BJ (cell line): ENCODE data around the gene HBG2. TPM values are rescaled to one million over a fixed set of nuclear protein-coding genes. Genes with fewer than 3 reads are reported as not detected.

Experiments
- CTCF ChIA-PET: fragments of 350-600 bp; formaldehyde crosslinking; extraction: SDS; loops from one replicate; lab custom pipeline; 2021; ENCODE audit warnings: antibody characterized with exemption, inconsistent platforms; lab: Yijun Ruan, JAX
- POLR2A ChIA-PET: fragments of 300-600 bp; sonication (Branson Sonifier 250); formaldehyde crosslinking; extraction: SDS; loops from one replicate; lab custom pipeline; 2021; ENCODE audit warnings: antibody characterized with exemption; lab: Charles Lee
- DNase-seq: peaks from one replicate; pipeline ENCODE4 v3.0.0-alpha.2; 2011; ENCODE audit warnings: low read depth
- H3K27me3 ChIP-seq: 2 replicates; pipeline ENCODE4 v1.6.0; 2011; ENCODE audit warnings: low read length; ENCODE audit not compliant: control insufficient read depth, insufficient read depth
- H3K36me3 ChIP-seq: 2 replicates; pipeline ENCODE4 v1.5.1; 2011; ENCODE audit warnings: low read length; ENCODE audit not compliant: control insufficient read depth, insufficient read depth
- H3K4me3 ChIP-seq: 2 replicates; pipeline ENCODE4 v1.5.1; 2011; ENCODE audit warnings: low read depth, mild to moderate bottlenecking, control low read depth, low read length
- polyA plus RNA-seq: library from polyadenylated mRNA; depleted of rRNA; stranded (reverse); fragments of >200 nt; gene quantifications from 2 replicates; pipeline ENCODE4 v1.2.3, GENCODE V29; 2011
- TF ChIP-seq, protein P1 (sequence below): IDR thresholded peaks from 2 replicates; pipeline ENCODE4 v1.5.1; 2011; ENCODE audit warnings: low read depth, mild to moderate bottlenecking, control low read depth, inconsistent platforms, low read length, moderate library complexity; ENCODE audit not compliant: insufficient read depth

The HBG2 gene
- polyA plus RNA-seq, 1 experiment = not detected

DNA sequence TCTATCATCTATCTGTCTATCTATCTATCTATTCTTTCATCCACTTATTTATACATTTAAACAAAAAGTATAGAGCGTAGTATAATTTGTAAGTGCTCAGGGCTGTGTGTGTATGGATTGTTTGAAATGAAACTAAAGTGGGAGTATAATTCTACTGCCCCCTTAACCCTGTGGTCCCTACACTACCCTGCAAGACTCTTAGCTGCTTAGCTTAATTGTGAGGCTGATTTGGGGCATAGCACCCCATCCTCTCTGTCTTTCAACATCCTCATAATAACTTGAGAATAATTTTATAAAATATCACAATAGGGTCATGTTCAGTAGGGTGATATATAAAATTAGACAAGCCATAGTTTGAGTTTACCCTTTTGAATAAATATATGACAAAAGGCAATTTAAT lies 35.5 kb upstream of the HBG2 start:
- ChIA-PET POLR2A (no interaction called here), CTCF (interaction anchor here (0.9 to 3.0 kb wide), 14 partner anchors 8 to 1103 kb away, joined by 3 to 20 read pairs (median 5); no protein-coding TSS in a partner anchor)

DNA sequence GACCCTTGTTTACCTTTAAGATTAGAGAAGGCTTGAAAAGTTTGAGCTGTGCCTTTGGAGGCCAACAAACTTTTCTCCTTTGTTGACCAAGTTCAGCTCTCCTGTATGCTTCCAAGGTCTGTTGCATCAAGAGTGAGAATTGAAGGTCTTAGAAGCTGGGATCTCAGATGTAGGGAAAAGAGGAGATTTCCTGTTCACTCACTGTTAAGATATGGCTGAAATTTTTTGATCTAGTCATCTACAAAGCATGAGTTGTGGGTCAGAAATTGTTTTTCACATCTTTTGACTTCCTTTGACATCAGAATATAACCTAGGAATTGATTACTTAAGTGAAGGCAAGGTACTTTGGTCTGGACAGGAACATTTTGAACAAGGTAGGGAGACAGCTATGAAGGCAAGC lies 35.1 kb upstream of the HBG2 start:
- TF ChIP-seq, protein P1, sequence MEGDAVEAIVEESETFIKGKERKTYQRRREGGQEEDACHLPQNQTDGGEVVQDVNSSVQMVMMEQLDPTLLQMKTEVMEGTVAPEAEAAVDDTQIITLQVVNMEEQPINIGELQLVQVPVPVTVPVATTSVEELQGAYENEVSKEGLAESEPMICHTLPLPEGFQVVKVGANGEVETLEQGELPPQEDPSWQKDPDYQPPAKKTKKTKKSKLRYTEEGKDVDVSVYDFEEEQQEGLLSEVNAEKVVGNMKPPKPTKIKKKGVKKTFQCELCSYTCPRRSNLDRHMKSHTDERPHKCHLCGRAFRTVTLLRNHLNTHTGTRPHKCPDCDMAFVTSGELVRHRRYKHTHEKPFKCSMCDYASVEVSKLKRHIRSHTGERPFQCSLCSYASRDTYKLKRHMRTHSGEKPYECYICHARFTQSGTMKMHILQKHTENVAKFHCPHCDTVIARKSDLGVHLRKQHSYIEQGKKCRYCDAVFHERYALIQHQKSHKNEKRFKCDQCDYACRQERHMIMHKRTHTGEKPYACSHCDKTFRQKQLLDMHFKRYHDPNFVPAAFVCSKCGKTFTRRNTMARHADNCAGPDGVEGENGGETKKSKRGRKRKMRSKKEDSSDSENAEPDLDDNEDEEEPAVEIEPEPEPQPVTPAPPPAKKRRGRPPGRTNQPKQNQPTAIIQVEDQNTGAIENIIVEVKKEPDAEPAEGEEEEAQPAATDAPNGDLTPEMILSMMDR = no peak
- no peak overlapping the region for H3K4me3 ChIP-seq
- CTCF ChIA-PET = interaction anchor here (0.9 to 3.0 kb wide), 8 partner anchors 10 to 1103 kb away, joined by 3 to 20 read pairs (median 4); no protein-coding TSS in a partner anchor
- POLR2A ChIA-PET = no interaction called here
- H3K36me3 ChIP-seq = no peaks in the 10 kb centered on the region
- H3K27me3 ChIP-seq = no peaks in the 10 kb centered on the region
- no peak for DNase-seq

More for the DNA sequence above, 35.5 kb upstream of the HBG2 start:
- TF ChIP-seq, protein P1 = no peak
- H3K36me3 ChIP-seq = no peaks in the 10 kb centered on the region
- H3K4me3 ChIP-seq = no peak overlapping the region
- H3K27me3 ChIP-seq = no peaks in the 10 kb centered on the region
- DNase-seq = no peak

DNA sequence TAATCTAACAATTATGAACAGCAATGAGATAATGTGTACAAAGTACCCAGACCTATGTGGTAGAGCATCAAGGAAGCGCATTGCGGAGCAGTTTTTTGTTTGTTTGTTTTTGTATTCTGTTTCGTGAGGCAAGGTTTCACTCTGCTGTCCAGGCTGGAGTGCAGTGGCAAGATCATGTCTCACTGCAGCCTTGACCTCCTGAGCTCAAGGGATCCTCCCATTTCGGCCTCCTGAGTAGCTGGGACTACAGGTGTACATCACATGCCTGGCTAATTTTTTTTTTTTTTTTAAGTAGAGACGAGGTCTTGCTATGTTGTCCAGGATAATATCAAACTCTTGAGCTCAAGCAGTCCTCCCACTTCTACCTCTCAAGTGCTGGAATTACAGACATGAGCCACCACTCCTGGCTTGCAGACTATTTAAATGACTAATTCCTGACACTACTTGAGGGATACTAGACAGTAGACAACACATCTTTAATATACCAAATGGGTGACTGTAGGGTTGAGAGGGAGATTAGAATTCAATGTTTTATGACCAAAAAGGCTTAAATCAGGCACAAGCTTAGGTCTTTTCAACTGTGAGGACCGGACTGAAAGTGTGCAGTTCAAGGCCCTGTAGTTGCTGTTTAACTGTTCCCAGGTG lies 34.4 kb upstream of the HBG2 start:
- ChIA-PET CTCF (interaction anchor here (0.9 to 3.0 kb wide), 6 partner anchors 10 to 1102 kb away, joined by 3 to 20 read pairs (median 4); no protein-coding TSS in a partner anchor), POLR2A (no interaction called here)
- no peaks in the 10 kb centered on the region for H3K27me3 ChIP-seq
- H3K4me3 ChIP-seq = no peak overlapping the region
- TF ChIP-seq, protein P1 = no peak
- no peaks in the 10 kb centered on the region for H3K36me3 ChIP-seq
- DNase-seq = no peak

DNA sequence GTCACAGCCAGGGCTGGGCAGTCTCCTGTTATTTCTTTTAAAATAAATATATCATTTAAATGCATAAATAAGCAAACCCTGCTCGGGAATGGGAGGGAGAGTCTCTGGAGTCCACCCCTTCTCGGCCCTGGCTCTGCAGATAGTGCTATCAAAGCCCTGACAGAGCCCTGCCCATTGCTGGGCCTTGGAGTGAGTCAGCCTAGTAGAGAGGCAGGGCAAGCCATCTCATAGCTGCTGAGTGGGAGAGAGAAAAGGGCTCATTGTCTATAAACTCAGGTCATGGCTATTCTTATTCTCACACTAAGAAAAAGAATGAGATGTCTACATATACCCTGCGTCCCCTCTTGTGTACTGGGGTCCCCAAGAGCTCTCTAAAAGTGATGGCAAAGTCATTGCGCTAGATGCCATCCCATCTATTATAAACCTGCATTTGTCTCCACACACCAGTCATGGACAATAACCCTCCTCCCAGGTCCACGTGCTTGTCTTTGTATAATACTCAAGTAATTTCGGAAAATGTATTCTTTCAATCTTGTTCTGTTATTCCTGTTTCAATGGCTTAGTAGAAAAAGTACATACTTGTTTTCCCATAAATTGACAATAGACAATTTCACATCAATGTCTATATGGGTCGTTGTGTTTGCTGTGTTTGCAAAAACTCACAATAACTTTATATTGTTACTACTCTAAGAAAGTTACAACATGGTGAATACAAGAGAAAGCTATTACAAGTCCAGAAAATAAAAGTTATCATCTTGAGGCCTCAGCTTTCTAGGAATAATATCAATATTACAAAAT lies 33.7 kb upstream of the HBG2 start:
- Histone ChIP-seq H3K36me3 (no peaks in the 10 kb centered on the region), H3K27me3 (no peaks in the 10 kb centered on the region), H3K4me3 (no peak overlapping the region)
- DNase-seq = no peak
- CTCF ChIA-PET = interaction anchor here (1.0 to 2.4 kb wide), 4 partner anchors 9 to 163 kb away, joined by 3 to 11 read pairs (median 4); no protein-coding TSS in a partner anchor
- TF ChIP-seq, protein P1 = no peak
- POLR2A ChIA-PET = interaction anchor here (0.6 kb wide), 2 partner anchors 10 to 14 kb away, joined by 3 read pairs; no protein-coding TSS in a partner anchor

DNA sequence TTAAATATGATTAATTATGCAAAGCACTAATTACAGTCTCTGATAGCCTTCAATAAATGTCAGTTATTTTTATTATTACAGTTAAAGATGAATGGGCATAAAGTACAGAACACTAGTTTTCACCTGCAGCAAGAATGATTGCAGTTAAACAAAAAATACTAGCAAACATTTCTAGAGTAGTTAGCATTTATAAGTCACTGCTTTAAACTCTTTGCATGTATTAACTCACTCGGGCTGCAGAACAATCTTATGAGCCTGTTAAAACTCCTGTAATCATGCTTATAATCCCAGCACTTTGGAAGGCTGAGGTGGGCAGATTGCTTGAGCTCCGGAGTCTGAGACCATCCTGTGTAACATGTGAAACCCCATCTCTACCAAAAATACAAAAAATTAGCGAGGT lies 32.3 kb upstream of the HBG2 start:
- H3K4me3 ChIP-seq = no peak overlapping the region
- ChIA-PET POLR2A (no interaction called here), CTCF (no interaction called here)
- no peak for DNase-seq
- TF ChIP-seq, protein P1 = no peak
- H3K36me3 ChIP-seq = no peaks in the 10 kb centered on the region
- H3K27me3 ChIP-seq = no peaks in the 10 kb centered on the region
